ENCODE measurements around the gene LRBA.

Gene LRBA

GRCh38 chr4:151013944-151014343, 1.1 kb downstream of the LRBA start:
- TF ChIP-seq CTCF (IDR thresholded peaks at IDR 0.05), result no peak
- Histone ChIP-seq H3K27ac (peak overlapping the region; percentile 72 to 93), H3K4me3 (peak overlapping the region; percentile 97)
- no peak for DNase-seq (ENCODE audit: low spot score)

- no peak overlapping the region for H3K27ac ChIP-seq
- no peak for DNase-seq (ENCODE audit: low spot score)
- TF ChIP-seq CTCF (IDR thresholded peaks at IDR 0.05), result no peak
- peak overlapping the region; percentile 97 for H3K4me3 ChIP-seq
Measured at GRCh38 chr4:151013491-151013890, 1.6 kb downstream of the LRBA start.

- TF ChIP-seq CTCF (IDR thresholded peaks at IDR 0.05), result no peak
- Histone ChIP-seq H3K4me3 (peak overlapping the region; percentile 97), H3K27ac (no peak overlapping the region)
- no peak for DNase-seq (ENCODE audit: low spot score)
Measured at GRCh38 chr4:151012820-151013219, 2.3 kb downstream of the LRBA start.

- TF ChIP-seq CTCF (IDR thresholded peaks at IDR 0.05), result no peak
Measured at GRCh38 chr4:151012376-151012775, 2.7 kb downstream of the LRBA start.

GRCh38 chr4:151004222-151004621, 10.9 kb downstream of the LRBA start:
- TF ChIP-seq CTCF (IDR thresholded peaks at IDR 0.05), result no peak
- H3K27ac ChIP-seq, result no peak overlapping the region
- no peak overlapping the region for H3K4me3 ChIP-seq
- no peak for DNase-seq (ENCODE audit: low spot score)

More at GRCh38 chr4:151012376-151012775, 2.7 kb downstream of the LRBA start:
- H3K4me3 ChIP-seq, result no peak overlapping the region
- H3K27ac ChIP-seq, result no peak overlapping the region
- DNase-seq (ENCODE audit: low spot score), result no peak

- no peak overlapping the region for H3K27ac ChIP-seq
- DNase-seq (ENCODE audit: low spot score), result no peak
- no peak overlapping the region for H3K4me3 ChIP-seq
- TF ChIP-seq CTCF (IDR thresholded peaks at IDR 0.05), result no peak
Measured at GRCh38 chr4:151000747-151001429, 14.2 kb downstream of the LRBA start.

- no peak for TF ChIP-seq CTCF (IDR thresholded peaks at IDR 0.05)
- no peak overlapping the region for H3K27ac ChIP-seq
- no peak for DNase-seq (ENCODE audit: low spot score)
- no peak overlapping the region for H3K4me3 ChIP-seq
Measured at GRCh38 chr4:150999086-150999485, 16.0 kb downstream of the LRBA start.
